Stimulated activated CD8-positive, alpha-beta memory T cell treated with anti-CD3 and anti-CD28 coated beads, Interleukin-7, amount 100 ng/mL, for 24 hours (primary cell): ENCODE results near the gene ABCA4.
"Not testable (repeated sequence)": the region's sequence is repeated elsewhere in the genome, so short reads cannot be mapped to it uniquely, and the experiment has no call there.

Experiments used
- DNase-seq: peaks from one replicate; pipeline ENCODE4 v3.0.0-alpha.2; 2020; ENCODE audit warnings: low read depth

Gene ABCA4

DNA sequence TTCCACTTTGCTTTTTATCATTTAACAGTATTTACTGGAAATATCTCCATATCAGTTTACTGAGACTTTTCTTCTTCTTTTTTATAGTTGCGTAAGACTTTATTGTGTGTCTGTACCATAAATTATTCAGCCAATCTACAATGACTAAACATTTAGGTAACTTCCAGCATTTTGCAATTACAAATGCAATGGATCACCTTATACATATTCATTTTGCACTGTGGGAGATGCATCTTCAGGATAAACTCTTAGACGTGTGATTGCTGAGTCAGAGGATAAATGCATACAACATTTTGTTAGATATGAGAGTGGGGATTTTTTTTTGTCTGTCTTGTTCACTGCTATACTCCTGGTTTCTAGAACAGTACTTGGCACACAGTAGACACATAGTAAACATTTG lies 116.0 kb downstream of the ABCA4 start:
- no peak for DNase-seq

DNA sequence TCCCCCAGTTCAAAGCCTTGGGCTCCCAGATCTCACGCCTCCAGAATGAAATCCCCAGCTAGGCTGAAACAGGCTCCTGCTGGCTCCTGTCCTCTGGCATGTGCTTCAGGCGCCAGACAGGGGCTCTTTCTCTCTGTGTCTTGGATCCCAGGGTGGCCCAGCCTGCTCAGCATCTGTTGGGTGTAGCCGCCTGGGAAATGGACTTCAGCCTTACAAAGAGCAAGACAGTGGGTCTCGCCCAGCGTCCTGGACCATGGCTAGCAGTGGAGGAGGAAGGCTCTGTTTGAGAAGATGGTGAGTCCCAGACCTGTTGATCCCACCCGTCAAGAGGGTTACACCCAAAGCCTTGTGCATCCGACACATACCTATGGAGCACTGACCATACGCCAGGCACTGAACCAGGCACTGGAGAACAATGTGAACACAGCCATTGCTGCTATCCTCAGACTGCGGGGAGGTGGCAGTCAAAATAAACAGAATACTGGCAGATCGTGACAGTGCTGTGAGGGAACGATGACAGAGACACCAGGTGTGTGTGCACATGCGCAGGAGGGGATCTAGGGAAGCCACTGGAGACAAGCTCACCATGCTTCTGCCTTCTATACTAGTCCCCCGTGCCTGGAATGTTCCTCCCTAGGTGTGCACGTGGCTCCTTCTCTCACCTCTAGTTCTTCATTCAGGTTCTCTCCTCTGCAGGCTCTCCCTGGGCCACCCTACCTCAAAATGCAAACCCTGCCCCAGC lies 118.7 kb downstream of the ABCA4 start:
- no peak for DNase-seq

DNA sequence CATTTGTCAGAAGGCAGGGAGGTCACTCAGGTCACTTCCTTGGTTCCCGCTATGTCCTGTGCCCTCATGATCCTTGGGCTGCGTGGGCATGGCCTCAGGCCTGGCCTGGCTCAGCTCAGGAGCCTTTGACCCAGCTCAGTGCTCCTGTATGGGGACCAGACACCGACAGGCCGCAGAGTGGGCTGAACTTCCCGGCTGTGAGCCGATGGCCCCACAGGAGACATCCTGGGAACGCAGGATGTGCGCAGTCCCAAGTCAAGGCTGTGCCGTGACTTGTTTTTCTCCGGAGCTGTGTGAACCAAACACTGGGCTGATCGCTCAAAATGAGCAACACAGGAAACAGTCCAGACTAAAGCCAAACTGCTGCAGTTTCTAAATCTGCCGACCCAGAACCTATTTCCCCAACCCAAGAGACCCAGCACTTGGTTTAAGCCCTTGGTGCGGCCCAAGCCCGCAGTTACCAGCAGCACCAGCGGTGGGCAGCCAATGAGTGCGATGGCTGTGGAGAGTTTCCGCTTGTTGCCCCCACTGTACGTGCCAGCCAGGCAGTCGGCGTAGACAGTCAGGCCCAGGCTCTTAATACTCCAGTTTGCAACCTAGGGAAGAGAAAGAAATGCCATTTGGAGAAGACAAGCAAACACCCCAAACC lies 119.4 kb downstream of the ABCA4 start:
- DNase-seq: no peak

DNA sequence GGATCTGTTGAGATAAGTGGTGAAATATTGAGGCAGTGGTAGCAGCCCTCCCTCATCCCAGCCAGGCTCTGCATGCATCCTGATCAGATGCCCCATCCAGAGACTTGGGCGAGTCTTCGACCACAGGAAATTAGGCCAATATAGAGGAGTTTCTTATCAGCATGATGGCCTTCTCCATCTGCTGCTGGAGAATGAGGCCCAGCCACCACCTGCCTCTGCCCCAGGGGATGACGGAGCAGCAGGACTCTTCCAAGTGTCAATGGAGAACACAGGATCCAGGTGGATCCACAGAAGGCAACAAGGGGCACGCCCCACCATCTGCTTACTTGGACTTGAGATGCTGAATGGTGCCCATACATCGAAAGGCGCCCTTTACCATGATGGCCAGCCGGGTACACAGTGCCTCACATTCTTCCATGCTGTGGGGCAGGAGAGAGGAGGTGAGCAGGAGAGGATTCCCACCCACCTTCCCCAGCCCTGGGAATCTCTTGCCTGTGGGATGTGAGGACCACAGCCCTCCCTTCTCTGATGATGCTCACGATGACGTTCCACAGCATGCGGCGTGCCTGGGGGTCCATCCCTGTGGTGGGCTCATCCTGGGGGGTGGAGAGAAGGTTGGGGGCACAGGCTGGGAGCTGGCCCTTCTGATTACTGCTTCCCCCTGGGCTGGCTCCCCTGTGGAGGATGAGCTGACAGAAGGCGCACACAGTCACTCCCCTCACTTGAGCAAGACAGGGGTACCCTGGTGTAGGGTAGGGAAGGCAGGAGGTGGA lies 120.3 kb downstream of the ABCA4 start:
- no peak for DNase-seq

DNA sequence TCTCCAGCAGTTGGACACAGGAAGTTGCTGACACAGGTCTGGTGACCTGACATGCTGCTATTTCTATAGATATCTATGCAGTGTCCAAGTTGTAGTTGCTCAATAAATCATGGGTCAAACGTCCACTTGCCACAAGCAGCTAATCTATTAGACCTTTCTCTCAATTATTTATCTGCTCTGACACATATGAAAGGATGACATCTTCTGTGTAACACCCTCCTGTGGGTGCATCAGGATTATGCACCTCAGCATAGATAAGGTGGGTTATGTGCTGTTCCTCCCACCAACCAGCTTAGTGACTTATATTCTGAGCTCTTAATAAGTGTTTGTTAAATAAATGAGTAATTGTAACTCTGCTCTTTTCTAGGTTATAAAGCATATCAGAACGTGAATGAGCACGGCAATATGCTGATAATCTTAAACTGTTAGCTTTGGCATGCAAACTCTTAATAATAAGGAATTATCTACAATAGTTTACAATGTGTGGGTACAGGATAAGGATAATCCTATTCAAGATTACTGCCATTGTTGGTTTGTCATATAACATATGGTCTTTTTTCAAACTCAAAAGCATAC lies 121.0 kb downstream of the ABCA4 start:
- no peak for DNase-seq

DNA sequence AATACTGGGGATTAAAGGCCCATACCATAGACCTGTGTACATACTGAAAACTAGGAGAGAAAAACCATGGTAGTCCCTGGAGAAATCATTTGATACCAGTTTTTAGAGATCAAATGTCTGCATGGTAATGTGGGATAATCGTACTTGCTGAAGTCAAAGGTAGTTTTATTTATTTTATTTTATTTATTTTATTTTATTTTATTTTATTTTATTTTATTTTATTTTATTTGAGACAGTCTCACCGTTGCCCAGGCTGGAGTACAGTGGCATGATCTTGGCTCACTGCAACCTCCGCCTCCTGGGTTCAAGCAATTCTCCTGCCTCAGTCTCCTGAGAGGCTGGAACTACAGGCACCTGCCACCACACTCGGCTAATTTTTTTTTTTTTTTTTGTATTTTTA lies 122.4 kb downstream of the ABCA4 start:
- DNase-seq: not testable (repeated sequence)

DNA sequence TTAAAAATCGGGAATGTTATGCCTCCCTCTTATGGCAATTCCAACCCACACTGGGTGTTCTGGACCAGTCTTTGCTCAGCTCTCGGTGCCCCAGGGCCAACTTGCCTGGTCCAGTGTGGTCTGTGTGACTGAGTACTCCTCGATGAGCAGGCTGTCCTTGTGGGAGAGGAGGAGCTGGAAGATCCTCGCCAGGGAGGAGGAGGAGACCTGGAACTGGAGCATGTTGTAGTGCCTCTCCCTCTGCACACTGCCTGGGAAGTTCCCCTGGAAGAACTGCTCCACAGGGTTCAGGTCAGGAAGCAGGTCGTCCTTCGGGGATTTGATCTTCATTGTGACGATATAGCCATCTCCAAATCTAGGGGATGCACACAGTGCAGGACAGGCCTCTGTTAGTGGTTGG lies 123.2 kb downstream of the ABCA4 start:
- no peak for DNase-seq

DNA sequence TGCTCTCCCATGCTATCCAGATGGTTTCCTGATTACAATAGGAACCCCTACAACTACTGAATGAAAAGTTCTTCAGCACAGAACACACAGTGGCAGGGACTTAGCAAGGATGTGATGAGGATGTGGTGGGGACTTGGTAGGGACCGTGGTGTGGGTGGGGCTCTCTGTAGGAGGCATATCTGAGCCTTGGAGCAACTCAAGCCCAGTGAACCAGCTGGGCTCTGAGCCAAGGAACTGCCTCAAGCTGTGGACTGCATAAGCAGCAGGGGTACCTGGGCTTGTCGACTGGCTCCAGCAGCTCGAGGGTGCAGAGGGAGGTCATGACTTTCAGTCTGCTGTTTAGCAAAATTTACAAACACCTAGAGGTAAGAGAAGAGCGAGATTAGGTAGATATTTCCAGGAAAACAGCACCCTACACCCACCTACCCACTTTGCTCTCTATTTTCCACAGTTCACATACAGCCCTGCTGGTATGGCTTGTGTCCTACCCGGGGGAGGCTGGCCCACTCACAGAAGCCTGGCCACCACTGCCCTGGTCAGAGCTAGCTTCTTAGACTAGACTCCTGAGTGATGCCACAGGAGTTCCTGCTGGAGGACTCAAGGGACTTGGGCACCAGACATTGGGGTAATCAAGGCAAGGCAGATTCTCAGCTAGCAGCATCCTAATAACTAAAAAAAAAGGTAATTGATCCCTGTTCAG lies 125.0 kb downstream of the ABCA4 start:
- no peak for DNase-seq

DNA sequence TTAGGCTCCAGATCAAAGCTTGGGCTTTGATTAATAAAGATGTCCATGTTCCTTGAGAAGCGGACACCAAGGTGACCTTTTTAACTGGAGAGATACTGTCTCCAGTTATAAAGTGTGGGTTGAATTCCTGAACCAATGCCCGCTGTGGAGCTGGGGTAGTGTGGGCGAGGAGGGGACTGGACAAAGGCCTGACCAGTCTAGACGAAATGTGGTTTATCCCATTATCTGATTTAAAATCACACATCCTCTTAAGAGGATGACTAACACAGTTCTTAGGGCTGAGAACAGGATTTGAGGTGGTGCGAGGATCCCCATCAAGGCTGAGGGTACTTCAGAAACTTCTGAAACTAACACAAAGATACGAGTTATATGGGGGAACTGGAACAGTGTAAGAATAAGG lies 127.2 kb downstream of the ABCA4 start:
- DNase-seq: no peak

DNA sequence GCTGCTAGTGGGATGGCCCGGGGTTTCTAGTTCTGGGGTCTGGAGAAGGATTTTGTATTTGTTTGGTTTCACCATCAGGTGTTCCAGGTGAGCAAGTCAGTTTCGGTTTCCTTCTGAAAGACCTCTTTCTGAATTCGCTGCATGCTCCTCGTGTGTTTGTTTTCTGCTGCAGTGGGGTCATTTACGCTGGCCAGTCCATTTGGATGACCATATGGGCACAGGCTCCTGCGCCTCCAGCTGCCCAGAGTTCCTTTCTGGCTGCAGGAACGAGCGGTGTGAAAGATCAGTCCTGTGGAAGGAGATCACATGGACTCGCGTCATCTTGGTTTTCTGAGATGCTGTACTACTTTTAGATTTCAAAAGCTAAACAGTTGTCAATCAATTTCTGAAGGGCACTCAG lies 128.0 kb downstream of the ABCA4 start:
- DNase-seq: no peak

DNA sequence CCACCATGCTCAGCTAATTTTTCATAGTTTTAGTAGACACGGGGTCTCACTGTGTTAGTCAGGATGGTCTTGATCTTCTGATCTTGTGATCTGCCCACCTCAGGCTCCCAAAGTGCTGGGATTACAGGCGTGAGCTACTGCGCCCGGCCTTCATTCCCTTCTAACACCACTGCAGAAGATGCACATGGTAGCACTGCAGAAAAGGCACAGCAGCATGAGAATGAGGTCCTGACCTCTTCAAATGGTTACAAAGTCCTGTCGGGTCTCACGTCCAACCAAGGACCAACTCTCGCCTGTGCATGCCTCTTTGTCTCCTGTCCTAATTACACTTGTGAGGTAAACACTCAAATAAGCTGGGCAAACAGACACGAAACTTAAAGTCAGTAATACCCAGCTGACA lies 128.8 kb downstream of the ABCA4 start:
- DNase-seq: no peak

DNA sequence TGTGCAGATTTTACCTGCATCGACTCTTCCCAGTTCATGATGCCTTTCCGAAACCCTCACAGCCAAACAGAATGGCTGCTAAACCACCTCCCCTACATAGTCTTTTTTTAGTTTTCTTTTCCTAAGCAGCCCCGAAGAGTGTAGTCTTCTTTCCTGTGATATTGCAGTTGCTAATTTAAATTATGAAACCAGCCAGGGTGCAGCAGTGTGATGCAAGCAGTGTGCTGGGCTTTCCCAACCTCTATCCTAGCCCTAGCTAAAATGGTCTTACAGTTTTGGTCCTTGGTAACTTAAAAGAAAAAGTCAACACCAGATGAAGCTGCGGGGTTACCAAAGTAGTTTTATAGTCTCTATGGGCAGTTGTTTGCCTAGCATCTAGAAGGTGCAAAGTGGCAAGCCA lies 129.7 kb downstream of the ABCA4 start:
- no peak for DNase-seq

DNA sequence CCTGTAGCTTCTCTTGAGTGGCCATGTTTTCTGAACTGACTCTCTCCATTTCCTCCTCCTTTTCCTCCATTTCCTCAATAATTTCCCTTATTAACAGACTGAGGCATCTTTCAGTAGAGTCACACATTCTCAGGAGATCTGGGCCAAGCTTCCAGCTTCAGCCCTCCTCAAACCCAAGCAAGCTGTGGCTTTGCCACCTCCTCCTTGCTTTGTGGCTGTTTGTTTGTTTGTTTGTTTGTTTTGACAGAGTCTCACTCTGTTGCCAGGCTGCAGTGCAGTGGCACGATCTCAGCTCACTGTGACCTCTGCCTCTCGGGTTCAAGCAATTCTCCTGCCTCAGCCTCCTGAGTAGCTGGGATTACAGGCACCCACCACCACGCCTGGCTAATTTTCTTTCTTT lies 130.5 kb downstream of the ABCA4 start:
- DNase-seq: not testable (repeated sequence)

DNA sequence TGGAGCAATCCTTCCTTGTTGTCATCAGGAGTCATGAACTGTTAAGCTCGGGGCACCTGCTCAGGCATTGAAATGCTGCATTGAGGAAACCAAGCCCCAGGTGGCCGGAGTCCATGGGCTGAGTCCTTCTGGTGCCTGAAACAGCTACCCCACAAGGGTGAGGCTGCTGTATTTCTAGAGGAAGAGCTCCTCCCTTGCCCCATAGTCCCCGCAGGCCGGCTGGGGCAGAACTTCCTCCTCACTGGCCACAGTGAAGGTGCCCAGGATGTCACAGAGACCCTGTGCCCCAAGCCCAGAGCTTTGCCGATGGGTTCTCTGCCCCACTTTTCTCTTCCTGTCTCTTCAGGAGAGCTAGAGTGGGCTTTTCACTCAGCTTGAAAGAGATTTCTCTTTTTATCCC lies 130.9 kb downstream of the ABCA4 start:
- no peak for DNase-seq

DNA sequence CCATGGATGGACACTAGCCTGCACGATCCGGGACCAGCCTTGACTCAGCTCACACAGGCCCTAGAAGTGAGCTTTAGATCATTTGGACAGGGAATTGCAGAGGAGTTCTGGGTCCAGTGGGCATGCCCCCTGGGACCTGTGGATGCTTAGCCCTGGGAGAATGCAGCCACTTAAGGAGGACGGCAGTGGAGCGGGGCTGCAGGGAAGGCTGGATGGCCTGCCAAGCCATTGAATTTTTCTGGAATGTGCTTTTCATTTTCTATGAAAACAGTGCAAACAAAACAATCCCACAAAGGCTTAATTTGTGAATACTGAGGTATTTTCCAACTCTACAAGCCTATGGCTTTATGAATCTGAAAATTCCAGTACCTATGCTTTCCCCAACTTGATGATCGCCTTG lies 131.3 kb downstream of the ABCA4 start:
- DNase-seq: no peak

DNA sequence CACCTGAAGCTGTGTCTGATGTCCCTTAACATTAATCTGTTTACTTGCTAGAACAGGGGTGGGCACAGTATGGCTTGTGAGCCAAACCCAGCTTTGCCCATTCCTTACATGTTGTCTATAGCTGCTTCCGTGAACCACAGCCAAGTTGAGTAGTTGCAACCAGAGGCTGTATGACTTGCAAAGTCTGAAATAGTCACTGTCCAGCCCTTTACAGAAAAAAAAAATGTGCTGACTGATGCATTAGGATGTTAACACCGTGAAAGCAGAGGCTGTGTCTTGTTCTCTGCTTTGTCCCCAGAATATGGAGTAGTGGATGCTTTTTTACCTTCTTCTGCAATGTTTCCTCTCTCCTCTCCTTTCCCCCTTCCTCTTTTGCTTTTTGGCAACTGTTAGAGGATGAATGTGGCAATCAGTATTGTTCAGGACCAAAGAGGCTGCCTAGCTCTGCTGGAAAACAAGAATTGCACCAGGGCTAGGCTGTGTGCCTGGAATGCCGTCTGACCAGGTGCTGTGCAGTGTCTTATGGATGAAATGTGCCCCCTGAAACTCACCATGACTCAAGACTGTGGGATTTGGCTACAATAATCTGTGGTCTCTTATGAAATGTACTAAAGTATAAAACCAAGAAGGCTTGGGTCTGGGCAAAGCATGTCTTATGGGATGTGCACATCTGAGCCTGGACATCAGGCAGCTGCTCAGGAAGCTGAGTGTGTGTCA lies 132.2 kb downstream of the ABCA4 start:
- DNase-seq: no peak

DNA sequence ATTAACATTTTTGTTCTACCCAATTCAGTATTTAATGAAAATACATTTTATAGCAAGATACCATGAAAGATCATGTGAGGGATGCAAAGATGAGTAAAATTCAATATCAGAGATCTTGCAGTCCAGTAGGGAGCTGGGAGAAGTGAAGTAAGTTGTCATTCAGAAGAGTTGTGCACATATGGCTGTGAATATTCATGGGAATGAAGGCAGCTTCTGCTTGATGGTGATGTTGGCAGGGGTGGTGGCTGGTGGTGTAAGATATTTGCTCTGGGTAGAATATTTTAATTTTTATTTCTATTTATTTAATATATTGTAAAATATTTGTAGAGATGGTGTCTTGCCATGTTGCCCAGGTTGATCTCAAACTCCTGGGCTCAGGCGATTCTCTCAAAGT lies 139.7 kb downstream of the ABCA4 start:
- no peak for DNase-seq

DNA sequence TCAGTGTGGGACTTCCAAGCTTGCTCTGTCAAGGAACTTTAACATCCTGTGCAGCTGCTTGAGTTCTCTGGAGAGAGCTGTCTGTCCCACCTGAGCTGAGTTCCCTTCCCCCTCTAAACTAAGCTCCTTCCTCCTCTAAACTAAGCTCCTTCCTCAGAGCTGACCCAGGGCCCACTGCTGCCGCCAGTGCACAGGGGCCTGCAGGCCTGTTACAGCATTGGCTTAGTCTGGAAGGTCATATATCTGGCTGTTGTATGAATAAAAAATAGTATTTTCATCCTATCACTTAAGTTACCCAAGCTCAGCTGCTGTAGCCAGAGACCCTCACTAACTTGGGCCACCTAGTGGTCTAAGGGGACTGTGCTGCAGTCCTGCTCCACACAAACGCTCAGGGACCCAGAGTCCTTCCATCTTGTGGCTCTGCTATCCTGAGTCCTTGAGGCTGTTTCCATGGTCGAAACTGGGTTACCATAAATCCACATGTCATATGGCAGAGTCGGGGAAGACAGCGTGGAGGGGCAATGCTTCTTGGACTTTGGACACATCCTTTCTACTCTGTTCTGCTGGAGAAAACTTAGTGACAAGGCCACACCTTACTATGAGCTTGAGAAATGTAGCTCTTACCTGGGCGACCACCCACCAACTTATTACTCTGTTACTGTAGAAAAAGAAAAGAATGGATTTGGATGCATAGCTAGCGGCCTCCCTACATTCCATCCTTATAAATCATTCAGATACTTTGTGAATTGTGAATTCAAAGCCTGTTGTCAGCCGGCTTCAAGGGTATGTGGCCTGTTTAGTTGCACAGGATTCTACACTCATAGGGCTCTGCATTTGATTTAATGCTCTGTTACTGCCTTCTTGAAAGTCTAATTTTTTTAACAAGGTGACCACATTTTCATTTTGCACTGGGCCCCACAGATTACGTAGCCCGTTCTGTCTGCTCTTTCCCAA lies 140.4 kb downstream of the ABCA4 start:
- DNase-seq: no peak

DNA sequence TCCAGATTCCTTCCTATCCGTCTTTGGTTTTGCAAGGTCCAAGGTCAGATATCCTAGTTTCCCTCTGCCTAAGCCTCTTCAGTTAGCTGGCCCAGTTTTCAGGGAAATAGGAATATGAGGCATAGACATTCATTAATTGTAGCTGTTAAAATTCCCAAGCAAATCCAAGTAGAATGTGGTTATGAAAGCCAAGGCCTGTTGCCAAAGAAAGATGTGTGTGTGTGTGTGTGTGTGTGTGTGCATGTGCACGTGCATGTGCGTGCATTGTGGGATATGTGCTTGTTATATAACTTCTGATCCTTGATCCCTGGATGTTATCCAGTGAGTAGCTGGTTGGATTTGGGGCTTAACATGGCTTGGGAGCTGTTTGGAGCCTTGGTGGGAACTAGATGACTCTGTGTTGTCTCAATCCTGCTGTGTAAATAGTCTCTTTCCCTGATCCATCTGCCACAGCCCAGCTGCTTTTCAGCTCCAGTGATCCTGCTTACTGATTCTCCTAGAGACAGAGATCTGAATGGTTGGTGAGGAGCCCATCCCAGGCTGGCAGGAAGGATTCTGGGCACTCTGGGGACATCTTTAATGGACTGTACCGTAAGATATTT lies 141.1 kb downstream of the ABCA4 start:
- DNase-seq: no peak
